ENCODE data around the gene POMT1. TPM values are rescaled to one million over a fixed set of nuclear protein-coding genes. Genes with fewer than 3 reads are reported as not detected.

Gene POMT1
- total and polyA plus RNA-seq, 2 experiments from 2014 or later = 20.2 to 32.4 TPM

- no peak overlapping the region for H2AFZ ChIP-seq
- peaks cover 6% of the 10 kb centered on the region; the same call in 2 of the 3 replicates for H3K4me1 Mint-ChIP-seq
- H3K36me3 ChIP-seq (ENCODE audit: insufficient read depth) = peaks cover 10% of the 10 kb centered on the region; the same call in 1 of the 2 replicates
- H3K27ac ChIP-seq (ENCODE audit: low read depth) = no peak overlapping the region
- TF ChIP-seq JUNB (IDR thresholded peaks at IDR 0.05; ENCODE audit: unreplicated experiment) (no peak), EZH2 (IDR thresholded peaks at IDR 0.05; ENCODE audit: low read depth, unreplicated experiment) (no peak), ETS1 (IDR thresholded peaks at IDR 0.05) (no peak), STAT1 (IDR thresholded peaks at IDR 0.05; ENCODE audit: unreplicated experiment) (no peak), ZNF462 (CRISPR knock-in tag; IDR thresholded peaks at IDR 0.05) (no peak), ZNF114 (CRISPR knock-in tag; IDR thresholded peaks at IDR 0.05) (no peak), CTCF (conservative IDR thresholded peaks at IDR 0.05; ENCODE audit: low read depth in 2 of 2) (no peak), EZH2phosphoT487 (IDR thresholded peaks at IDR 0.05; ENCODE audit: unreplicated experiment) (no peak), NANOG (IDR thresholded peaks at IDR 0.05; ENCODE audit: borderline replicate concordance) (no peak), ZNF331 (CRISPR knock-in tag; IDR thresholded peaks at IDR 0.05; ENCODE audit: low read depth) (no peak), REST (IDR thresholded peaks at IDR 0.05; ENCODE audit: unreplicated experiment) (no peak)
- no peak for DNase-seq (ENCODE audit: low spot score)
- 0 out of 2 replicates have a peak, but pooled peaks cover 4% of the 10 kb centered on the region for H3F3A ChIP-seq (replicated peaks; ENCODE audit: low read depth)
- no peak overlapping the region for H3K4me3 ChIP-seq
- H3K4me2 ChIP-seq = no peak overlapping the region
- H3K9me2 ChIP-seq (ENCODE audit: insufficient read depth) = no peaks in the 10 kb centered on the region
- no peak for ATAC-seq
- H3K9me3 Mint-ChIP-seq = no peaks in the 10 kb centered on the region
- H3K36me3 Mint-ChIP-seq (ENCODE audit: low read depth) = peaks cover 59% of the 10 kb centered on the region
- no peaks in the 10 kb centered on the region for H3K27me3 ChIP-seq (ENCODE audit: insufficient read depth)
- H3K4me3 Mint-ChIP-seq = no peak overlapping the region; the same call in 2 of the 3 replicates
- H3K27me3 Mint-ChIP-seq (ENCODE audit: insufficient read depth, low read depth, poor library complexity) = peaks cover 7% of the 10 kb centered on the region
- no peaks in the 10 kb centered on the region; the same call in 1 of the 2 replicates for H4K20me1 ChIP-seq (replicated peaks; ENCODE audit: insufficient read depth)
- H3K79me2 ChIP-seq (replicated peaks; ENCODE audit: insufficient read depth) = peaks cover 6% of the 10 kb centered on the region; the same call in 1 of the 2 replicates
- H3K4me1 ChIP-seq (ENCODE audit: insufficient read depth) = 0 out of 2 replicates have a peak, but pooled peaks cover 4% of the 10 kb centered on the region
- no peak overlapping the region for H3K27ac Mint-ChIP-seq
These were observed 26.3 kb downstream of the POMT1 start for GRCh38 chr9:131528886-131529505.

Measured in GM23338 (cell line).